Upper lobe of left lung (tissue), 4 donors: Measurements from ENCODE around the gene RHOG.

Experiments used
- CTCF ChIP-seq, 6 experiments: fragments of 450-650 bp in 4 of 6; fragments of 200-600 bp in 2 of 6; sonication (generic) in 2 of 6; IDR thresholded peaks; one replicate each; pipeline ENCODE4 v1.5.1; 2016 to 2019; ENCODE audit warnings: antibody characterized with exemption in 6 of 6
- POLR2A ChIP-seq, 4 donors: fragments of 450-650 bp; IDR thresholded peaks; one replicate each; pipeline ENCODE4 v1.5.1; 2016 to 2017; ENCODE audit warnings: antibody characterized with exemption in 4 of 4, mild to moderate bottlenecking in 2 of 4

GRCh38 chr11:3816673-3817072 is 24.1 kb downstream of the RHOG start:
- TF ChIP-seq CTCF (IDR thresholded peaks at IDR 0.05) (no peak), POLR2A (IDR thresholded peaks at IDR 0.05) (no peak)
